Esophagus muscularis mucosa (tissue), 4 donors: ENCODE measurements around the gene TENM4. TPM values are rescaled to one million over a fixed set of nuclear protein-coding genes. Genes with fewer than 3 reads are reported as not detected.

ENCODE experiments used
- DNase-seq: peaks from one replicate; pipeline ENCODE4 v3.0.0-alpha.2; 2017; ENCODE audit errors: extremely low spot score
- H3K27ac ChIP-seq, 4 donors: fragments of 200-600 bp; sonication (generic); replicated peaks in 1 of 4; 1 replicate in 3 of 4; 2 replicates in 1 of 4; pipeline ENCODE4 v1.5.1; 2016 to 2019; ENCODE audit warnings: mild to moderate bottlenecking in 1 of 4
- H3K27me3 ChIP-seq, 4 donors: fragments of 200-600 bp; sonication (generic); one replicate each; pipeline versions ENCODE4 v1.5.1 to v1.6.0; 2016 to 2019
- H3K36me3 ChIP-seq, 4 donors: fragments of 200-600 bp; sonication (generic); one replicate each; pipeline ENCODE4 v1.5.1; 2016 to 2019
- H3K4me1 ChIP-seq, 4 donors: fragments of 200-600 bp; sonication (generic); one replicate each; pipeline ENCODE4 v1.5.1; 2016 to 2019
- H3K4me3 ChIP-seq, 4 donors: fragments of 200-600 bp; sonication (generic); 1 replicate in 2 of 4; 2 replicates in 2 of 4; pipeline ENCODE4 v1.5.1; 2016 to 2019; ENCODE audit warnings: mild to moderate bottlenecking in 4 of 4, moderate library complexity in 1 of 4
- H3K9me3 ChIP-seq, 4 donors: fragments of 200-600 bp; sonication (generic); 1 replicate in 3 of 4; 2 replicates in 1 of 4; pipeline ENCODE4 v1.5.1; 2016 to 2019
- CTCF ChIP-seq, 3 experiments: fragments of 200-600 bp in 2 of 3; fragments of 450-650 bp in 1 of 3; sonication (generic) in 2 of 3; IDR thresholded peaks; one replicate each; pipeline ENCODE4 v1.5.1; 2017 to 2019; ENCODE audit warnings: antibody characterized with exemption in 3 of 3, mild to moderate bottlenecking in 2 of 3, moderate library complexity in 1 of 3
- EP300 ChIP-seq: sonication (generic); formaldehyde crosslinking; IDR thresholded peaks from one replicate; pipeline ENCODE4 v1.6.1; 2017; ENCODE audit warnings: antibody characterized with exemption
- POLR2A ChIP-seq: fragments of 450-650 bp; IDR thresholded peaks from one replicate; pipeline ENCODE4 v1.6.1; 2017; ENCODE audit warnings: antibody characterized with exemption, moderate library complexity, mild to moderate bottlenecking, low read depth
- POLR2AphosphoS5 ChIP-seq, 2 donors: sonication (generic); formaldehyde crosslinking; IDR thresholded peaks; one replicate each; pipeline ENCODE4 v1.6.1; 2017; ENCODE audit warnings: antibody characterized with exemption in 2 of 2
- WGBS: methylation state at CpG from one replicate; pipeline ENCODE4 v1.1.5; 2018; 5-methylcytosine and 5-hydroxymethylcytosine counted together
- intact Hi-C: fragments of 100-400 bp; cut with DNase I; formaldehyde crosslinking; loops from one replicate; pipeline ENCODE4 v1.15.1; 2023
- total RNA-seq, 4 donors: library from RNA; depleted of rRNA; stranded (reverse); fragments of >200 nt; gene quantifications; one replicate each; pipeline versions ENCODE4 v1.1.0 to v1.2.1, GENCODE V29; 2016

The TENM4 gene
- total RNA-seq, 4 donors from 2014 or later, result 4.1 to 9.6 (median 8.0) TPM

- Histone ChIP-seq H3K27me3 (no peaks in the 10 kb centered on the region), H3K36me3 (peaks cover 0 to 9% (median 0%) of the 10 kb centered on the region in 4 donors), H3K27ac (no peak overlapping the region), H3K9me3 (no peaks in the 10 kb centered on the region), H3K4me3 (no peak overlapping the region), H3K4me1 (peaks cover 0 to 3% (median 0%) of the 10 kb centered on the region in 4 donors)
- no peak for DNase-seq
- TF ChIP-seq POLR2A (no peak), CTCF (IDR thresholded peaks at IDR 0.05) (no peak), POLR2AphosphoS5 (IDR thresholded peaks at IDR 0.05) (no peak), EP300 (no peak)
- intact Hi-C loops, result no loop called here
- WGBS, result 85% methylated on average over 1 of the region's 5 CpGs
Measured at GRCh38 chr11:78722786-78723185, 718.0 kb downstream of the TENM4 start.

- H3K27ac ChIP-seq, result no peak overlapping the region
- intact Hi-C loops, result no loop called here
- H3K4me3 ChIP-seq, result no peak overlapping the region
- DNase-seq, result no peak
- no peaks in the 10 kb centered on the region for H3K9me3 ChIP-seq
- no peaks in the 10 kb centered on the region for H3K27me3 ChIP-seq
- TF ChIP-seq CTCF (IDR thresholded peaks at IDR 0.05), result no peak
- no peak for TF ChIP-seq POLR2A
- peaks cover 0 to 9% (median 0%) of the 10 kb centered on the region in 4 donors for H3K36me3 ChIP-seq
- H3K4me1 ChIP-seq, result peaks cover 0 to 3% (median 0%) of the 10 kb centered on the region in 4 donors
Measured at GRCh38 chr11:78720281-78720989, 720.4 kb downstream of the TENM4 start.

- Histone ChIP-seq H3K27ac (no peak overlapping the region), H3K4me1 (peaks cover 0 to 3% (median 0%) of the 10 kb centered on the region in 4 donors), H3K36me3 (peaks cover 0 to under 1% (median 0%) of the 10 kb centered on the region in 4 donors), H3K9me3 (no peaks in the 10 kb centered on the region), H3K27me3 (no peaks in the 10 kb centered on the region), H3K4me3 (no peak overlapping the region)
- TF ChIP-seq POLR2AphosphoS5 (IDR thresholded peaks at IDR 0.05) (no peak), EP300 (no peak), POLR2A (no peak), CTCF (IDR thresholded peaks at IDR 0.05) (no peak)
- intact Hi-C loops, result no loop called here
- no peak for DNase-seq
Measured at GRCh38 chr11:78717041-78717440, 723.8 kb downstream of the TENM4 start.

GRCh38 chr11:78715639-78716311 lies 725.1 kb downstream of the TENM4 start:
- Histone ChIP-seq H3K27me3 (no peaks in the 10 kb centered on the region), H3K36me3 (no peaks in the 10 kb centered on the region), H3K9me3 (no peaks in the 10 kb centered on the region), H3K4me3 (no peak overlapping the region), H3K4me1 (peaks cover 0 to 3% (median 0%) of the 10 kb centered on the region in 4 donors), H3K27ac (no peak overlapping the region)
- 62% methylated on average over 8 of the region's 8 CpGs for WGBS
- no peak for DNase-seq
- intact Hi-C loops, result no loop called here
- TF ChIP-seq EP300, result no peak
- TF ChIP-seq CTCF (IDR thresholded peaks at IDR 0.05), result peak; percentile 41 to 45 (median 42)
